ENCODE results near the gene TXNRD1. TPM values are rescaled to one million over a fixed set of nuclear protein-coding genes. Genes with fewer than 3 reads are reported as not detected.
"Not testable (repeated sequence)": the region's sequence is repeated elsewhere in the genome, so short reads cannot be mapped to it uniquely, and the experiment has no call there.

TXNRD1 gene
- total RNA-seq, 2 donors from 2014 or later, result 107 to 185 TPM

DNA sequence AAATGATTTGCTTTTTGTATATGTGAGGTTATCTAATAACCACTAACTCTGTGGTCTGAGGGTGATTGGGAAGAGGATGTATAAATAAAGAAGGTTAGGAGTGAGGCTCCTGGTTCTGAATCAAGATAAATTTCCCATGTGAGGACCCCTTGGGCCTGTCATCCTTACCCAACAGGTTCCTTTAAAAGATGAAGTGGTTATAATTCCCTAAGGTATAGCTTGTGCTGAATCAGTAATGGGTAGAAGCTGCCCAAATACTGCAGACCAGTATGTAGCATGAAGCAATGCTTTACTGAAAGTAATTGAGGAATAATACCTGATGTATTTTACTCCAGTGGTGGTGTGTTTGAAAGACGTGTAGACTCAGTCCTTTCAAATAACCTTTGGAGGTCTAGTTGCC, 96.6 kb downstream of the TXNRD1 start:
- no peak for DNase-seq (ENCODE audit: low spot score)
- intact Hi-C loops (cut with DNase I), result no loop called here

- no peak for DNase-seq (ENCODE audit: low spot score)
- intact Hi-C loops (cut with DNase I), result no loop called here
These were observed 97.1 kb downstream of the TXNRD1 start for GRCh38 chr12:104312654-104313053.

GRCh38 chr12:104313568-104314241, 98.1 kb downstream of the TXNRD1 start:
- DNase-seq (ENCODE audit: low spot score), result no peak
- intact Hi-C loops (cut with DNase I), result no loop called here

- intact Hi-C loops (cut with DNase I), result no loop called here
- no peak for DNase-seq (ENCODE audit: low spot score)
These were observed 98.6 kb downstream of the TXNRD1 start for GRCh38 chr12:104314242-104314614.

DNA sequence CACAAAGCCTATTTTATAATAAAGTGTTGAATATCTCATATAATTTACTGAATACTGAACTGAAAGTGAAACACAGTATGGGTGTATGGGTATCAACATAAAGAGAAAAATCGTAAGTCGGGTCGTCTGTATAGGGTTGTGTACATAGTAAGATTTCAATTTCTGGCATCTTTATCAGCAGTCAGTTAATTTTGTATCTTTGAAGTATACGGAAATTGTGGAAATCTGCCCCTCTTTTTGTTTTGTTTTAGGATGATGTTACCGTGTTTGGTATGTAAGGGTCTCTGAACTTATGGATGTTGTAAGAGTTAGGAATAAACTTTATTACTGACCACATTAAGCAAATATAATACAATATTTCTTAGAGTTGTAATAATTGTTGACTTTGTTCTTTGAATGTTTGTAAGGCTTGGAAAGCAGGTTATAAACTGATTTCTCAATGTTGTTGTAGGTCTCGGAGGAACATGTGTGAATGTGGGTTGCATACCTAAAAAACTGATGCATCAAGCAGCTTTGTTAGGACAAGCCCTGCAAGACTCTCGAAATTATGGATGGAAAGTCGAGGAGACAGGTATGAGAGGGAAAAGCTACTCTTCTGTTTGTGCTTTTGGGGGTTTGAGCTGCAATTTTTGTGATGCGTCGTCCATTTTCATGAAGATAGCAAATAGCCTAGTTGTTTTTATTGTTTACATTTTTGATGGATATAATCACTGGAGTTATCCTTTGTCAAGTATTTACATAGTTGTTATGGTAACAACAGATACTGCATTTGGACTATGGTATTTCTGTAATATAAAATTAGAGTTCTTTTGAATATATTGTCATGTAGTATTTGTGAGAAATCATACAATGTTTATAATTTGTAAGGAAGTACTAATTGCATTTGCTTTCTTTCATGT, 100.0 kb downstream of the TXNRD1 start:
- intact Hi-C loops (cut with DNase I), result no loop called here
- no peak for DNase-seq (ENCODE audit: low spot score)

DNA sequence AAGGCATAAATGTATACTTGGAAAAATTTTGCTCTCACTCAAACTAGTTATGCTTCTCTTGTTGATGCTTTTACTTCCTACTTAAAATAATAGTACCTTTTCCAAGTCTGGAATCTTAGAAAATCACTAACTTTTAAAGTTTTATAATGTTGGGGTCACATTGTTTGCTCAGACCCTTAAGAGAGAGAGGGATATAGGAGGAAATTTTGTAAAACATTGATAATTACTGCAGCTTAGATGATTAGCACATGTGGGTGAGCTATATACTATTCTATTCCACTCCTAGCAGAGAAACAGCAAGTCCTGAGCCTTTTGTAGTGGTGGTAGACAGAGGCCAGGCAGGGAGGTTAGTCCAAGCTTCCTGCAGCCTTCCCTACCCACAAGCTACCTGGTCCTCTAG, 101.4 kb downstream of the TXNRD1 start:
- intact Hi-C loops (cut with DNase I), result no loop called here
- no peak for DNase-seq (ENCODE audit: low spot score)

- no peak for DNase-seq (ENCODE audit: low spot score)
- intact Hi-C loops (cut with DNase I), result no loop called here
These were observed 102.1 kb downstream of the TXNRD1 start for GRCh38 chr12:104317538-104318210.

DNA sequence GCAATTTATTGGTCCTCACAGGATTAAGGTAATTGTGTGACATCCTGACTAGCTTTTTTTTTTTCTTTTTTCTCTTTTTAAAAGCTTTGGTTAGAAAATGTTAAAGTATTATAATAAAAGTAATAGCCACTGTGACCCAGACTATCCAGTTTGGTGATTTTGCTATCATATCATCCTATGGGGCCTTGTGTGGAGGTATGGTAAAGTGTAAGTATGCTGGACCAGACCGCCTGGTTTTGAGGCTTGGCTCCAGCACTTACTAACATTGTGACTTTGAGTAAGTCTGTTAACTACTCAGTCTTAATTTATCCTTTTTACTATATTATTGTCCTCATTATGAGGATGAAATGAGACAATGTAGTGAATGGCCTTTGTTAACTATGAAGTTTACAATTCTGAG, 103.4 kb downstream of the TXNRD1 start:
- no peak for DNase-seq (ENCODE audit: low spot score)
- intact Hi-C loops (cut with DNase I), result no loop called here

- intact Hi-C loops (cut with DNase I), result no loop called here
- DNase-seq (ENCODE audit: low spot score), result no peak
These were observed 104.5 kb downstream of the TXNRD1 start for GRCh38 chr12:104319918-104320626.

GRCh38 chr12:104320627-104321024, 105.0 kb downstream of the TXNRD1 start:
- DNase-seq (ENCODE audit: low spot score), result no peak
- intact Hi-C loops (cut with DNase I), result no loop called here

GRCh38 chr12:104321949-104322348, 106.4 kb downstream of the TXNRD1 start:
- intact Hi-C loops (cut with DNase I), result no loop called here

GRCh38 chr12:104322533-104322932, 107.0 kb downstream of the TXNRD1 start:
- intact Hi-C loops (cut with DNase I); DNase-seq (ENCODE audit: low spot score): not testable (repeated sequence)

More at GRCh38 chr12:104321949-104322348, 106.4 kb downstream of the TXNRD1 start:
- DNase-seq (ENCODE audit: low spot score), result no peak

GRCh38 chr12:104323899-104324298, 108.3 kb downstream of the TXNRD1 start:
- DNase-seq (ENCODE audit: low spot score), result no peak
- intact Hi-C loops (cut with DNase I), result no loop called here

- intact Hi-C loops (cut with DNase I); DNase-seq (ENCODE audit: low spot score): not testable (repeated sequence)
These were observed 112.7 kb downstream of the TXNRD1 start for GRCh38 chr12:104328278-104328677.

GRCh38 chr12:104328790-104329189, 113.2 kb downstream of the TXNRD1 start:
- intact Hi-C loops (cut with DNase I), result no loop called here
- DNase-seq (ENCODE audit: low spot score), result no peak

DNA sequence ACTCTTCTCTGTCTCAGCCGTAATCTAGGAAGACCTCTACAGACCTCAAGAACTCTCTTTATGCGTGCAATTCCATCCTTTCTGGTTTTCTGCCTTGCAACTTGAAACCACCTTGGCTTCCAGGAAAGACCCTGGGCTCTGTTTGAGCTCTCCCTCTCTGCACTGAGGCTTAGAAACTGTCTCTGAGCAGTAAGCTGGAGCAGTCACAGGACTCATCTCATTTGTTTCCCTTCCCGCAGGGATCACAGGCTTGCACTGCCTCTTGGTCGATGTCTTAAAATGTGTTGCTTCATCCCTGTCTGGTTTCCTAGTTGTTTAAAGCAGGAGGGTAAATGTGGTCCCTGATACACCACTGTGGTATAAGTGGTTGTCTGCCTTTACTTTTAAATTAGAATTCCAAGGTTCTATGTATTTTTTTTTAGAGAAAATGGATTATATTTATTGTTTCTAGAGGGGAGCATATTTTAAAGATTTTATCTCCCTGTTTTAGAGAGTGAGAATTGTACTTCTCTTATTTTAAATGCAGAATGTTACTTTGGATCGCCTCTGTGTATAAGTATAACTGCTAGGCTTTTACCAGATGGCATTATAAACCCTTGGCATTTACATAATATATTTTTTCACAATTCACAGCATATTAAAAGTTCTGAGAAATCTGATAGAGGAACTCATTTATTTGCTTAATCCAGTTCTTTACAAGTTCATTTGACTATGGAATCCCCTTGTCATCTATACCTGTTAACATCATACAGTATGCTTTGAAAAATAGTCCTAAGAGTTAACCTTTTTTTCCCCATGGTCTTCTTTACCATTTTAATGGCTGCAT, 114.3 kb downstream of the TXNRD1 start:
- no peak for DNase-seq (ENCODE audit: low spot score)
- intact Hi-C loops (cut with DNase I), result no loop called here

GRCh38 chr12:104331376-104331775, 115.8 kb downstream of the TXNRD1 start:
- intact Hi-C loops (cut with DNase I), result no loop called here
- no peak for DNase-seq (ENCODE audit: low spot score)

GRCh38 chr12:104332273-104332672, 116.7 kb downstream of the TXNRD1 start:
- DNase-seq (ENCODE audit: low spot score); intact Hi-C loops (cut with DNase I): not testable (repeated sequence)
